ENCODE measurements around the gene ID1. TPM values are rescaled to one million over a fixed set of nuclear protein-coding genes. Genes with fewer than 3 reads are reported as not detected.

ID1 gene
- polyA plus RNA-seq, 1 donor from 2014 or later: 30.6 TPM

DNA sequence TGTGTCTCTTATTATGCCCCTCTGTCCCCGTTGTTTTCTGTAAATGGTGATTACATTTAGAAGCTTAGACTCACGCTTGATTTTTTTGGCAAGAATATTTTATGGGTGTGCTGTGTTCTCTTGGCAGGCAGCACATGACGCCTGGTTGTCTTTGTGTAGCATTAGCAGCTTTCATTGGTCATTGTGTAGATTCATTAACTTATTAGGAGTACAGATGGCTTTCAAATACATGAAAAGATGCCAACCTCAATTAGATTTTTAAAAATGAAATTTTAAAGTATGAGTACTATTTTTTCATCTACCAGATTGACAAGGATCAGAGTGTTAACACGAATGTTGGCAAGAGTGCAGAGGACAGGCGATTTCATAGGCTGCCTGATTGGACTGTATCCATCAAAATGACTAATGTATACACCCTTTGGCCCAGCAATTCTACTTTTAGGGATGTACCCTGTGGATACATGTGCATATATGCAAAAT lies 47.9 kb downstream of the ID1 start:
- no peaks in the 10 kb centered on the region for H3F3A ChIP-seq (ENCODE audit: insufficient read depth, low read length, poor library complexity, severe bottlenecking)
- no peaks in the 10 kb centered on the region for H3K36me3 ChIP-seq (ENCODE audit: insufficient read depth, low read length)
- H3K27me3 ChIP-seq (ENCODE audit: insufficient read depth, low read depth, low read length): no peaks in the 10 kb centered on the region
- H3K9me2 ChIP-seq (ENCODE audit: insufficient read depth, low read length): no peaks in the 10 kb centered on the region
- H3K79me2 ChIP-seq (replicated peaks; ENCODE audit: insufficient read depth, low read length): no peaks in the 10 kb centered on the region
- no peak overlapping the region for H3K4me2 ChIP-seq (ENCODE audit: low read length)
- no peak overlapping the region for H3K4me3 ChIP-seq (ENCODE audit: low read length)
- no peaks in the 10 kb centered on the region for H3K9me3 ChIP-seq (ENCODE audit: low read length)
- no peak overlapping the region for H3K27ac ChIP-seq (ENCODE audit: low read length)
- H2AFZ ChIP-seq (ENCODE audit: low read depth, low read length): no peak overlapping the region
- TF ChIP-seq TAF1 (IDR thresholded peaks at IDR 0.05; ENCODE audit: low read depth) (no peak), SMC3 (conservative IDR thresholded peaks at IDR 0.05; ENCODE audit: poor library complexity) (no peak), EZH2 (IDR thresholded peaks at IDR 0.05; ENCODE audit: borderline replicate concordance, insufficient read depth, low read length, poor library complexity, severe bottlenecking) (no peak), POLR2AphosphoS5 (IDR thresholded peaks at IDR 0.05) (no peak)
- H4K20me1 ChIP-seq (ENCODE audit: insufficient read depth): no peaks in the 10 kb centered on the region
- H3K9ac ChIP-seq (ENCODE audit: low read length): no peak overlapping the region

DNA sequence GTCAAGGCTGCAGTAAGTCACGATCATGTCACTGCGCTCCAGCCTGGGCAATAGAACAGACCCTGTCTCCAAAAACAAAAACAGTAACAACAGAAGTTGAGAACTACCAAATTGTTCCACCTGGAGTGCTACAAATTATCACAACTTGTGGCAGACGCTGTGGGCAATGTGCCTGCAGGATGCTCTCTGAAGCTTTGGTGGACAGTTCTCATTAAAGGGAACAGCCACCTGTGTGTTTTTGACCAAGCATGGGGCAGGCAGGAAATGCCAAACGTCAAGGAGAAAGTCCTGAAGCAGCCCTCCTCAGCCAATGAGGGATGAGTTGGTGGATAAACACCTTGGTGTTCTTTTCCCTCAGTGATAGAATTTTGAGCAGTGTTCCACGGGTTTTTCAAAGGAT lies 48.5 kb downstream of the ID1 start:
- Histone ChIP-seq H3K4me3 (ENCODE audit: low read length) (no peak overlapping the region), H3K36me3 (ENCODE audit: insufficient read depth, low read length) (no peaks in the 10 kb centered on the region), H3K9me2 (ENCODE audit: insufficient read depth, low read length) (no peaks in the 10 kb centered on the region), H3K27ac (ENCODE audit: low read length) (no peak overlapping the region), H3F3A (ENCODE audit: insufficient read depth, low read length, poor library complexity, severe bottlenecking) (no peaks in the 10 kb centered on the region), H2AFZ (ENCODE audit: low read depth, low read length) (no peak overlapping the region), H3K9me3 (ENCODE audit: low read length) (no peaks in the 10 kb centered on the region), H3K27me3 (ENCODE audit: insufficient read depth, low read depth, low read length) (no peaks in the 10 kb centered on the region), H3K9ac (ENCODE audit: low read length) (no peak overlapping the region), H4K20me1 (ENCODE audit: insufficient read depth) (no peaks in the 10 kb centered on the region), H3K4me2 (ENCODE audit: low read length) (no peak overlapping the region), H3K79me2 (replicated peaks; ENCODE audit: insufficient read depth, low read length) (no peaks in the 10 kb centered on the region)
- no peak for TF ChIP-seq POLR2AphosphoS5 (IDR thresholded peaks at IDR 0.05)
- no peak for TF ChIP-seq TAF1 (IDR thresholded peaks at IDR 0.05; ENCODE audit: low read depth)

DNA sequence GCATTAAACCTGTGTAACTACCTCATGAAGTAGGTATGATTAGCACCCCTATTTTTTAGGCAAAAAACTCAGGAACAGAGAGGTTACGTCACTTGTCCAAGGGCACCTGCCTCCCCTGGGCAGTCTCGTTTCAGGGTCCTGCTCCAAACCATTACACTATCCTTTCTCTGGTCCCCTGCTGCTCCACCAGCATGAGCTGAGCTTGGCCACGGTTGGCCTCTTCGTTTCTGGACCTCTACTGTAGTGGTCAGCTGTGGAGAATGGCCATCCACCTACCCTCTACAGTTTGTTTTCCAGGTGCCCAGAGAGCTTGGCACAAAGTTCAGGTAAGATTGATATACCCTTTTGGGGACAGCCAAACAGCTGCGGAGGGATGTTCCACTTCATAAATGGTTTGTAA lies 49.4 kb downstream of the ID1 start:
- Histone ChIP-seq H3K9me2 (ENCODE audit: insufficient read depth, low read length) (no peaks in the 10 kb centered on the region), H3K27ac (ENCODE audit: low read length) (no peak overlapping the region), H2AFZ (ENCODE audit: low read depth, low read length) (no peak overlapping the region), H3K79me2 (replicated peaks; ENCODE audit: insufficient read depth, low read length) (no peaks in the 10 kb centered on the region), H3K9ac (ENCODE audit: low read length) (no peak overlapping the region), H3K4me2 (ENCODE audit: low read length) (no peak overlapping the region), H3K36me3 (ENCODE audit: insufficient read depth, low read length) (no peaks in the 10 kb centered on the region), H3K4me3 (ENCODE audit: low read length) (no peak overlapping the region), H3K27me3 (ENCODE audit: insufficient read depth, low read depth, low read length) (no peaks in the 10 kb centered on the region), H3F3A (ENCODE audit: insufficient read depth, low read length, poor library complexity, severe bottlenecking) (no peaks in the 10 kb centered on the region), H3K9me3 (ENCODE audit: low read length) (no peaks in the 10 kb centered on the region), H4K20me1 (ENCODE audit: insufficient read depth) (no peaks in the 10 kb centered on the region)
- TF ChIP-seq, protein P1, sequence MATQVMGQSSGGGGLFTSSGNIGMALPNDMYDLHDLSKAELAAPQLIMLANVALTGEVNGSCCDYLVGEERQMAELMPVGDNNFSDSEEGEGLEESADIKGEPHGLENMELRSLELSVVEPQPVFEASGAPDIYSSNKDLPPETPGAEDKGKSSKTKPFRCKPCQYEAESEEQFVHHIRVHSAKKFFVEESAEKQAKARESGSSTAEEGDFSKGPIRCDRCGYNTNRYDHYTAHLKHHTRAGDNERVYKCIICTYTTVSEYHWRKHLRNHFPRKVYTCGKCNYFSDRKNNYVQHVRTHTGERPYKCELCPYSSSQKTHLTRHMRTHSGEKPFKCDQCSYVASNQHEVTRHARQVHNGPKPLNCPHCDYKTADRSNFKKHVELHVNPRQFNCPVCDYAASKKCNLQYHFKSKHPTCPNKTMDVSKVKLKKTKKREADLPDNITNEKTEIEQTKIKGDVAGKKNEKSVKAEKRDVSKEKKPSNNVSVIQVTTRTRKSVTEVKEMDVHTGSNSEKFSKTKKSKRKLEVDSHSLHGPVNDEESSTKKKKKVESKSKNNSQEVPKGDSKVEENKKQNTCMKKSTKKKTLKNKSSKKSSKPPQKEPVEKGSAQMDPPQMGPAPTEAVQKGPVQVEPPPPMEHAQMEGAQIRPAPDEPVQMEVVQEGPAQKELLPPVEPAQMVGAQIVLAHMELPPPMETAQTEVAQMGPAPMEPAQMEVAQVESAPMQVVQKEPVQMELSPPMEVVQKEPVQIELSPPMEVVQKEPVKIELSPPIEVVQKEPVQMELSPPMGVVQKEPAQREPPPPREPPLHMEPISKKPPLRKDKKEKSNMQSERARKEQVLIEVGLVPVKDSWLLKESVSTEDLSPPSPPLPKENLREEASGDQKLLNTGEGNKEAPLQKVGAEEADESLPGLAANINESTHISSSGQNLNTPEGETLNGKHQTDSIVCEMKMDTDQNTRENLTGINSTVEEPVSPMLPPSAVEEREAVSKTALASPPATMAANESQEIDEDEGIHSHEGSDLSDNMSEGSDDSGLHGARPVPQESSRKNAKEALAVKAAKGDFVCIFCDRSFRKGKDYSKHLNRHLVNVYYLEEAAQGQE (IDR thresholded peaks at IDR 0.05; ENCODE audit: borderline replicate concordance): no peak
- no peak for TF ChIP-seq TAF1 (IDR thresholded peaks at IDR 0.05; ENCODE audit: low read depth)
- TF ChIP-seq SMC3 (conservative IDR thresholded peaks at IDR 0.05; ENCODE audit: poor library complexity): no peak
- TF ChIP-seq, protein P2, sequence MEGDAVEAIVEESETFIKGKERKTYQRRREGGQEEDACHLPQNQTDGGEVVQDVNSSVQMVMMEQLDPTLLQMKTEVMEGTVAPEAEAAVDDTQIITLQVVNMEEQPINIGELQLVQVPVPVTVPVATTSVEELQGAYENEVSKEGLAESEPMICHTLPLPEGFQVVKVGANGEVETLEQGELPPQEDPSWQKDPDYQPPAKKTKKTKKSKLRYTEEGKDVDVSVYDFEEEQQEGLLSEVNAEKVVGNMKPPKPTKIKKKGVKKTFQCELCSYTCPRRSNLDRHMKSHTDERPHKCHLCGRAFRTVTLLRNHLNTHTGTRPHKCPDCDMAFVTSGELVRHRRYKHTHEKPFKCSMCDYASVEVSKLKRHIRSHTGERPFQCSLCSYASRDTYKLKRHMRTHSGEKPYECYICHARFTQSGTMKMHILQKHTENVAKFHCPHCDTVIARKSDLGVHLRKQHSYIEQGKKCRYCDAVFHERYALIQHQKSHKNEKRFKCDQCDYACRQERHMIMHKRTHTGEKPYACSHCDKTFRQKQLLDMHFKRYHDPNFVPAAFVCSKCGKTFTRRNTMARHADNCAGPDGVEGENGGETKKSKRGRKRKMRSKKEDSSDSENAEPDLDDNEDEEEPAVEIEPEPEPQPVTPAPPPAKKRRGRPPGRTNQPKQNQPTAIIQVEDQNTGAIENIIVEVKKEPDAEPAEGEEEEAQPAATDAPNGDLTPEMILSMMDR (IDR thresholded peaks at IDR 0.05; ENCODE audit: poor library complexity, severe bottlenecking): no peak
- TF ChIP-seq EZH2 (IDR thresholded peaks at IDR 0.05; ENCODE audit: borderline replicate concordance, insufficient read depth, low read length, poor library complexity, severe bottlenecking): no peak
- TF ChIP-seq MXI1 (conservative IDR thresholded peaks at IDR 0.05; ENCODE audit: poor library complexity, severe bottlenecking): no peak
- no peak for TF ChIP-seq POLR2AphosphoS5 (IDR thresholded peaks at IDR 0.05)
- TF ChIP-seq EP300 (conservative IDR thresholded peaks at IDR 0.05; ENCODE audit: poor library complexity, severe bottlenecking): no peak
- TF ChIP-seq RAD21 (conservative IDR thresholded peaks at IDR 0.05): no peak

Small RNAs within 50 kb of the gene (small RNA-seq; reads per million reads assigned to genes)
- gene MIR3193: 0 reads per million in 3 experiments

Other genes starting within 250 kb of the ID1 start
- gene DEFB118, start 236.7 kb upstream of the ID1 start, polyA plus RNA-seq: not detected in 2 replicates
- not detected in 2 replicates for gene DEFB119, start 214.7 kb upstream of the ID1 start, polyA plus RNA-seq
- gene DEFB121, start 199.1 kb upstream of the ID1 start, polyA plus RNA-seq: not detected in 2 replicates
- not detected in 2 replicates for gene DEFB123, start 164.7 kb upstream of the ID1 start, polyA plus RNA-seq
- gene DEFB124, start 130.2 kb upstream of the ID1 start, polyA plus RNA-seq: not detected in 2 replicates
- not detected in 2 replicates for gene REM1, start 130.0 kb upstream of the ID1 start, polyA plus RNA-seq
- 93.1 and 95.4 TPM in 2 replicates for gene HM13, start 90.8 kb upstream of the ID1 start, polyA plus RNA-seq
- gene COX4I2, start 32.6 kb downstream of the ID1 start, polyA plus RNA-seq: not detected in 2 replicates
- 125 and 134 TPM in 2 replicates for gene BCL2L1, start 117.6 kb downstream of the ID1 start, polyA plus RNA-seq
- 1.6 and 2.1 TPM in 2 replicates for gene TPX2, start 134.0 kb downstream of the ID1 start, polyA plus RNA-seq
- gene MYLK2, start 214.1 kb downstream of the ID1 start, polyA plus RNA-seq: 0.22 TPM in 1 of 2 replicates, not detected in the other
- not detected in 2 replicates for gene FOXS1, start 240.3 kb downstream of the ID1 start, polyA plus RNA-seq

All from neural cell (in vitro differentiated cells).